CD4-positive, alpha-beta T cell treated with Interleukin-6 at 100 ng/mL for 8 hours (primary cell): ENCODE results near the gene SERP2.

ENCODE experiments used
- DNase-seq: peaks from one replicate; pipeline ENCODE4 v3.0.0-alpha.2; 2020; ENCODE audit warnings: mixed read lengths, low spot score

Gene SERP2

GRCh38 chr13:44388427-44389059, 14.9 kb downstream of the SERP2 start:
- DNase-seq: no peak

GRCh38 chr13:44389060-44389666, 15.5 kb downstream of the SERP2 start:
- DNase-seq: no peak

- DNase-seq: no peak
Observed at GRCh38 chr13:44389876-44390275, 16.3 kb downstream of the SERP2 start.

- no peak for DNase-seq
Observed at GRCh38 chr13:44393391-44393790, 19.8 kb downstream of the SERP2 start.

- DNase-seq: no peak
Observed at GRCh38 chr13:44394658-44395057, 21.0 kb downstream of the SERP2 start.

- DNase-seq: no peak
Observed at GRCh38 chr13:44395976-44396694, 22.5 kb downstream of the SERP2 start.

- DNase-seq: no peak
Observed at GRCh38 chr13:44396701-44397580, 23.3 kb downstream of the SERP2 start.

- no peak for DNase-seq
Observed at GRCh38 chr13:44397766-44398223, 24.2 kb downstream of the SERP2 start.

- no peak for DNase-seq
Observed at GRCh38 chr13:44398606-44399005, 25.0 kb downstream of the SERP2 start.

- no peak for DNase-seq
Observed at GRCh38 chr13:44399074-44399473, 25.4 kb downstream of the SERP2 start.

- no peak for DNase-seq
Observed at GRCh38 chr13:44400736-44401135, 27.1 kb downstream of the SERP2 start.

- no peak for DNase-seq
Observed at GRCh38 chr13:44401577-44401976, 28.0 kb downstream of the SERP2 start.

- no peak for DNase-seq
Observed at GRCh38 chr13:44402899-44403445, 29.3 kb downstream of the SERP2 start.

GRCh38 chr13:44403461-44404056, 29.9 kb downstream of the SERP2 start:
- no peak for DNase-seq

GRCh38 chr13:44404261-44405132, 30.9 kb downstream of the SERP2 start:
- no peak for DNase-seq

- DNase-seq: no peak
Observed at GRCh38 chr13:44406617-44407016, 33.0 kb downstream of the SERP2 start.

GRCh38 chr13:44407379-44407778, 33.8 kb downstream of the SERP2 start:
- no peak for DNase-seq

GRCh38 chr13:44407891-44408290, 34.3 kb downstream of the SERP2 start:
- no peak for DNase-seq

- DNase-seq: no peak
Observed at GRCh38 chr13:44409595-44409994, 36.0 kb downstream of the SERP2 start.

- no peak for DNase-seq
Observed at GRCh38 chr13:44410328-44410859, 36.8 kb downstream of the SERP2 start.
